Stimulated activated CD8-positive, alpha-beta memory T cell treated with anti-CD3 and anti-CD28 coated beads, Interleukin-12 subunit alpha, Interleukin-12 subunit beta, amount 100 ng/mL, for 4 hours (primary cell): ENCODE data around the gene SERPINF2.
"Not testable (repeated sequence)": the region's sequence is repeated elsewhere in the genome, so short reads cannot be mapped to it uniquely, and the experiment has no call there.

Experiments
- DNase-seq: peaks from one replicate; pipeline ENCODE4 v3.0.0-alpha.2; 2020; ENCODE audit warnings: low read depth

The SERPINF2 gene

DNA sequence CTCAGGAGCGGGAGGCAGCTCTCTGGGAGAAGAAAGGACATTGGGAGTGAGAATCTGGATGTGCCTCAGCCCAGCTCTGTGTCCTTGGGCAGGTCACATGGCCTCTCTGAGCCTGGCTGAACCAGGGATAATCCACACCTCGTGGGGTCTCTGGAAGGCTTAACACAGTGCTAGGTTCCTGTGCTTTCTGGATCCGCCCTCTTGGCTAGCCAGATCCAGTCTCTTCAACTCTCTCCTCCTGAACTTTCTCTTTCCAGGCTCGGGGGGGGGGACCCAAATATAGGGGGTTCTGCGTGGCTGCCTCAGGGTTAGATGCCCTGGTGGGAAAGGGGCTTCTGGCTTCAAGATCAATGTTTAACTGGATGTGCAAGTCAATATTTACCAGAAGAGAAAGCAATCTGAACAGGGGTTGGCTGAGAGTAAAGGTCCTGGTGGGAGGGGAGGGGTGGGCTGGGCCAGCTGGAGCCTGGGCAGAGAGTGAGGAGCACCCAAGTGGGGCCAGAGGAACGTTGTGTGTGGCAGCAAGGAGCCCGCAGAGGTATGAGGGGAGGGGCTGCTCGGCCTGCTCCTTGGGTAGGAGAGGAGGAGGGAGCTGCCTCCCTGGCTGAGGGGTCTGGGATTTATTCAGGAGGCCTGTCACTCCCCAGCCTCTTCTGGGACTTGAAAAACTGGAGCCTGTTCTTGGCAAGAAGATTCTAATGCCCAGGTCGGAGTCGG is at the start of gene SERPINF2:
TSS of gene SERPINF2 (plus strand) at position 501 of the 717 bp plus-strand sequence. CDS start 2,125 bp downstream, outside the sequence.
- DNase-seq = no peak

DNA sequence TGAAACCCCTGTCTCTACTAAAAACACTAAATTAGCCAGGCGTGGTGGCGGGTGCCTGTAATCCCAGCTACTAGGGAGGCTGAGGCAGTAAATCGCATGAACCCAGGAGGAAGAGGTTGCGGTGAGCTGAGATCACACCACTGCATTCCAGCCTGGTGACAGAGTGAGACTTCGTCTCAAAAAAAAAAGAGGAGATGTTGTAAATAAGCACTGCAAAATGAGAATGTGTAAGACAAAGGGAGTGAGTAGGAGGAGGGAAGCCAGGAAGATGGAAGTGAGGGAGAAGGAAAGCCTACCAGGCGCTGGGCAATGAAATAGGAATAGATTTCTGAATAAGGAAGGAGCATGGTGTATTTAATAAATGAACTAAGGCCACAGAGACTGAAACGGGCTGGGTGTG is 49.3 kb upstream of the SERPINF2 start:
- DNase-seq = no peak

- DNase-seq = no peak
Measured at GRCh38 chr17:1695365-1695764, 47.3 kb upstream of the SERPINF2 start.

GRCh38 chr17:1697681-1698080 is 45.0 kb upstream of the SERPINF2 start:
- no peak for DNase-seq

GRCh38 chr17:1699891-1700290 is 42.8 kb upstream of the SERPINF2 start:
- DNase-seq = not testable (repeated sequence)

DNA sequence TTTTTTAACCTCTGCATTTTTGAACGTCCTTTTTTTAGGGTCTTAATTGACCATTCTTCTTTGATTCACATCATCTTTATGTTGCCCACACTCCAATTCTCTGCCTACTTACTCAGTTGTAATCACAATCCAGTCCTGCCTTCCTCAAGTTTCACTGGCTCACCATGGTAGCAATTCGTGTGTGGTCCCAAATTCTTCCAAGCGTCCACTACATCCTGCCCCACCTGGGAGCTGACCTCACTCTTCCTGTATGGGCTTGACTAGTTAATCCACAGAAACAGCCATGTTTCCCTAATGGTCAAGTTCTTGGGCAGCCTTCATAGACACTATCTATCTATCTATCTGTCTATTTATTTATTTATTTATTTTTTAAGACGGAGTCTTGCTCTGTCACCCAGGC is 39.6 kb upstream of the SERPINF2 start:
- no peak for DNase-seq

DNA sequence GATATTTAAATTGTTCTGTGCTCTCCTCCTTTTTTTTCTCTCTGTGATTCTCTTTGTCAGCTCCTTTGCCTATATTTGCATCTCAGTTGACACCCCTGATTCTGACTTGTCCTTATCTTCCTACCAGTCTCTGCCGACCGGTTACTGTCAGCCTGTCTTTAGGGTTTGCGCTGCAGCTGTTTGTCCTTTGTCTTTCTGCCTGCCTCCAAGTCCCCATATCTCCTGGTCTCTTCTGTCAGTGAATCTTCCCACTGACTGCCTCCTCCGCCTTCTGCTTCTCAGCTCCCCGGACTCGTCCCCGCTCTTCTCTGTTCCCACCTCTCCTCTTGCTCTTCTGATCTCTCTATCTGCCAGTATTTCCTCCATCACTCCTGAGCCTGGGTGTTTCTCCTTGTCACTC is 37.7 kb upstream of the SERPINF2 start:
- DNase-seq = no peak

DNA sequence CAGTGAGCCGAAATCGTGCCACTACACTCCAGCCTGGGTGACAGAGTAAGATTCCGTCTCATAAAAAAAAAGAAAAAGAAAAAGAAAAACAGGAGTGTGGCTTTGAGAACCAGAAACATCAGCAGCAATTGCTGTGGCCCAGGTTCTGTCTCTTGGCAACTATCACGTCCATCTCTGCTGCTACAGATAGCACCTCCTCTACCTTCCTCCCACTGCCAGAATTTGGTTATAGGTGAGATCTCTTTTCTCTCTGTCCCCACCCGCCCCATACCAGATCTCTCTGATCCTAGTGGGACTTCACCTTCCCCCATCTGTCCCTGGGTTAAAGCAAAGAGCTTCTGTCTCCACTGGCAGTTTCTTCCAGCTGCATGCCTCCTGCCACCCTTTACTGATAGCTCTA is 35.6 kb upstream of the SERPINF2 start:
- DNase-seq = no peak

GRCh38 chr17:1708791-1709346 is 33.8 kb upstream of the SERPINF2 start:
- not testable (repeated sequence) for DNase-seq

- no peak for DNase-seq
Measured at GRCh38 chr17:1709403-1709951, 33.2 kb upstream of the SERPINF2 start.

GRCh38 chr17:1709971-1710806 is 32.5 kb upstream of the SERPINF2 start, which contains the start of gene TLCD2:
Gene TLCD2, minus strand, starts transcription at chr17:1710377. Its CDS starts 135 bp downstream, at chr17:1710242.
- no peak for DNase-seq

GRCh38 chr17:1710807-1711553 is 31.7 kb upstream of the SERPINF2 start:
- DNase-seq = no peak

DNA sequence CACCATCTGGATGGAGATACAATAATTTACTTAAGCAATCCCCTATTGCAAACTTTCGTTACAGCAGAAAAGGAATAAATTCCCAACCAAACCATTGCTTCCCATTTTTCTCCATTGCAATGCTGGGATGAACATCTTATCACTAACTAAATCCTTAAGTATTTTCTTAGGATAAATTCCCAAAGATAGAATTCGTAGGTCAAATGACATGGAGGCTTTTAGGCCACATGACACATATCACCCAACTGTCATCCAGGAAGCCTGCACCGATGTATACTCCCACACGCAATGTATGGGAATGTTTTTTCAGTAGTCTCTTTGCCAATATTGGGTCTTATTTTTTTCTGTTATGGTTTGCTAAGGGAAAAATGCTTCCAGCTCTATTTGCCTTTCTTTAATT is 30.9 kb upstream of the SERPINF2 start:
- DNase-seq = no peak

- DNase-seq = no peak
Measured at GRCh38 chr17:1712271-1712670, 30.4 kb upstream of the SERPINF2 start.

- DNase-seq = no peak
Measured at GRCh38 chr17:1713160-1713877, 29.4 kb upstream of the SERPINF2 start.

DNA sequence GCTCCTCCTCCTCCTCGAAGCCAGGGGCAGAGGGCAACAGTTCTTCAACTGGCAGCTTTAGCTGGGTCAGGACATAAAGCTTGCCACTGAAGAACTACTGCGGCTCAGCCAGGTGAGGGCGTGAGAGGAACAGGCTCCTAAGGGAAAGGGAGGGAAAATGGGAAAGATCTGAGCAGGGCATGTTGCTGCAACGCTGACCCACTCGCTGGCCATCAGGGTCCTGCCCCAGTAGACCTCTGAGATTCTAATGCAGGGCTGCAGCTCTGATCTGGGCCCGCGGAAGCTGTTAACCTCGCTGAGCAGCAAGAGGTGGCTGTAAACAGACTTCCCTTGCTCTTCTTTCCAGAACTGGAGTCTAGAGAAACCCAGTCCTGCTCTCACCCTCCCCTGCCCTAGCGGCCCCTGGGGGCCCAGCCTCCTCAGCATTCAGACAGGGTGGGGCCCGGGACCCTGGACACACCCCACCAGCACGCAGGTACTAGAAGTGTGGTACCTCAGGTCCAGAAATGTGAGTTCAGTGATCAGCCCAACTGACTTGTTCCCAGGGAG is 28.7 kb upstream of the SERPINF2 start:
- DNase-seq = no peak

DNA sequence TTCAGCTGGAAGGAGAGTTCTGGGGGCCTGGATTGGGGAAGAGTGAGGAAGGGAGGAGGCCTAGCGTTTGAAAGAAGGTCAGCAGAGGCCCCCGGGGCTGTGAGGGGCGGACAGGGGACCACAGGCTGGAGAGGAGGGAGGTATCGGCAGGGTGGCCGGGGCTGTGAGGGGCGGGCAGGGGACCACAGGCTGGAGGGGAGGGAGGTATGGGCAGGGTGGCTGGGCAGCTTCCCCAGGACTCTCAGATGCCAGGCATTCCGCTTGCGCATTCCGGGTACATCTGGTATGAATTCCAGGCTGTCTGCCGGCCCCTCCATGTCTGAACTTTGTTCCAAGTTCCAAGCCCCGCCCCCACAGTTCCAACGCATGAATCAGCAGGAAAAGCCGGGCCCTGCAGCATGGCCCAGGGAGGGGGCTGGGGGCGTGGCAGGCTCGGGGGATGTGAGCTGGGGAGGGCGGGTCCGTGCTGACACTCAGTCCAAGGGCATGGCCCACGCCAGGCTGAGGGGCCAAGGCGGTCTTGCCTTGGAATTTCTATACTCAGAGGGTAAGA is 28.2 kb upstream of the SERPINF2 start:
- no peak for DNase-seq

- DNase-seq = no peak
Measured at GRCh38 chr17:1714980-1715802, 27.5 kb upstream of the SERPINF2 start.

GRCh38 chr17:1715803-1716075 is 26.9 kb upstream of the SERPINF2 start:
- DNase-seq = no peak
